Measurements from ENCODE around the gene PJA2. TPM values are rescaled to one million over a fixed set of nuclear protein-coding genes. Genes with fewer than 3 reads are reported as not detected.

The PJA2 gene
- total and polyA plus RNA-seq, 10 donors: 15.3 to 133 (median 90.3) TPM

- Histone ChIP-seq H3K36me3 (peaks cover 0 to 85% (median 28%) of the 10 kb centered on the region in 6 donors), H3K4me3 (no peak overlapping the region), H3K4me1 (peaks cover 0 to 12% (median 4%) of the 10 kb centered on the region in 6 donors), H3K27me3 (replicated peaks in 1 of 7) (no peaks in the 10 kb centered on the region), H3K9me3 (no peaks in the 10 kb centered on the region), H3K27ac (no peak overlapping the region)
- DNase-seq: no peak
- TF ChIP-seq CTCF (IDR thresholded peaks at IDR 0.05 in 8 of 11, conservative IDR thresholded peaks at IDR 0.05 in 3 of 11): no peak
- TF ChIP-seq POLR2AphosphoS5 (IDR thresholded peaks at IDR 0.05): no peak
- TF ChIP-seq POLR2A (IDR thresholded peaks at IDR 0.05): no peak
- intact Hi-C loops (cut with DNase I; ENCODE audit: low total_unique reads): loop anchor here (10.0 kb wide), 1 partner anchor 50 kb away; the partner anchor contains the start of gene PJA2
- 94 to 97% (median 96%) methylated on average over 2 of the region's 2 CpGs for WGBS, 5 donors
These were observed 55.0 kb downstream of the PJA2 start for GRCh38 chr5:109354761-109355160.

- H3K9me3 ChIP-seq: no peaks in the 10 kb centered on the region
These were observed 57.5 kb downstream of the PJA2 start for GRCh38 chr5:109351988-109352864.

GRCh38 chr5:109350537-109351270, 59.1 kb downstream of the PJA2 start:
- Histone ChIP-seq H3K27ac (no peak overlapping the region), H3K4me1 (peaks cover 0 to 30% (median 4%) of the 10 kb centered on the region in 6 donors), H3K4me3 (no peak overlapping the region), H3K27me3 (replicated peaks in 1 of 7) (no peaks in the 10 kb centered on the region), H3K9me3 (no peaks in the 10 kb centered on the region), H3K36me3 (peaks cover 0 to 90% (median 28%) of the 10 kb centered on the region in 6 donors)
- no peak for DNase-seq
- TF ChIP-seq POLR2AphosphoS5 (IDR thresholded peaks at IDR 0.05): no peak
- no peak for TF ChIP-seq CTCF (IDR thresholded peaks at IDR 0.05 in 8 of 11, conservative IDR thresholded peaks at IDR 0.05 in 3 of 11)
- no peak for TF ChIP-seq POLR2A (IDR thresholded peaks at IDR 0.05)
- intact Hi-C loops (cut with DNase I; ENCODE audit: low total_unique reads): loop anchor here (10.0 kb wide), 1 partner anchor 54 kb away; the partner anchor contains the start of gene PJA2
- 75 to 90% (median 81%) methylated on average over 5 of the region's 5 CpGs for WGBS, 5 donors

More at GRCh38 chr5:109351988-109352864, 57.5 kb downstream of the PJA2 start:
- WGBS, 5 donors: 90 to 95% (median 94%) methylated on average over 2 of the region's 2 CpGs
- H3K4me1 ChIP-seq: peaks cover 0 to 21% (median 4%) of the 10 kb centered on the region in 6 donors
- H3K27ac ChIP-seq: no peak overlapping the region
- no peak overlapping the region for H3K4me3 ChIP-seq
- intact Hi-C loops (cut with DNase I; ENCODE audit: low total_unique reads): loop anchor here (10.0 kb wide), 1 partner anchor 53 kb away; the partner anchor contains the start of gene PJA2
- peaks cover 0 to 86% (median 29%) of the 10 kb centered on the region in 6 donors for H3K36me3 ChIP-seq
- TF ChIP-seq CTCF (IDR thresholded peaks at IDR 0.05 in 8 of 11, conservative IDR thresholded peaks at IDR 0.05 in 3 of 11): no peak
- no peak for TF ChIP-seq POLR2AphosphoS5 (IDR thresholded peaks at IDR 0.05)
- no peak for TF ChIP-seq POLR2A (IDR thresholded peaks at IDR 0.05)
- H3K27me3 ChIP-seq (replicated peaks in 1 of 7): no peaks in the 10 kb centered on the region
- DNase-seq: no peak
